ENCODE data around the gene NEK9. TPM values are rescaled to one million over a fixed set of nuclear protein-coding genes. Genes with fewer than 3 reads are reported as not detected.

Gene NEK9
- total RNA-seq, 1 donor from 2014 or later, result 25.9 TPM

DNA sequence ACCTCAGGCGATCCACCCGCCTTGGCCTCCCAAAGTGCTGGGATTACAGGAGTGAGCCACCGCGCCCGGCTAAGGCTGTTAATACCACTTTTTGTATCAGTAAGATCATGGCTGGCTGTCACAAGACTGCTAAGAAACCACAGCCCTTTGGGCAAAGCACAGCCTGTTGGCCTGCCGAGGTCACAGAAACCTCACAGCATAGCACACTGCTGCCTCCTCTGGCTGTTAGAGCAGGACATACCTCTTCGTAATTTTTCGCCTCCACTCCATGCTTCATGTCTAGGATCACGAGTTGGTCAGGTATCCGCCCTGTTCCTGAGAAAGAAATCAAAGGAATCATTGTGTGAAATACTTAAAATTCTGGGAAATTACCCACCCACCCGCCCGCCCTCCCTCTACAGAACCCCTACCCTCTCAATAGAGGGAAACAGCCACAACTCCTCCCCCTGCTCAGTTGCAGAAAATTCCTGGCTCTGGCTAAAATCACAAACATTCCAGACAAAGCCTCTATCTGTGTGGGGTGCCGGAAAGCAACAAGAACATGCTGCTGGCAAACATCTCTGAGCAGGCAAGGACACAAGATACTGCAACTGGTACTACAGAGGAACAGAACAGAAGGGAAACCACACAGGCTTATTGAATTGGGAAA, 20.7 kb upstream of the NEK9 start:
- Histone ChIP-seq H3K4me1 (peaks cover 10% of the 10 kb centered on the region), H3K4me2 (peak overlapping the region; percentile 34), H3K4me3 (no peak overlapping the region), H3K36me3 (peaks cover 7% of the 10 kb centered on the region), H3K79me2 (ENCODE audit: low read depth) (peaks cover 62% of the 10 kb centered on the region), H3F3A (ENCODE audit: low read depth) (no peaks in the 10 kb centered on the region), H4K20me1 (ENCODE audit: low read depth) (peaks cover 1% of the 10 kb centered on the region), H3K9me3 (ENCODE audit: low read depth) (no peaks in the 10 kb centered on the region), H3K27ac (peak overlapping the region; percentile 62), H2AFZ (replicated peaks) (no peak overlapping the region), H3K27me3 (no peaks in the 10 kb centered on the region), H3K9ac (no peak overlapping the region)
- no peak for TF ChIP-seq EZH2phosphoT487 (IDR thresholded peaks at IDR 0.05)
- TF ChIP-seq CTCF (IDR thresholded peaks at IDR 0.05), result peak; percentile 49
- TF ChIP-seq EZH2 (IDR thresholded peaks at IDR 0.05), result no peak
- no peaks in the 10 kb centered on the region for H3K9me3 Mint-ChIP-seq
- H3K4me3 Mint-ChIP-seq, result peak overlapping the region; percentile 52
- H3K27me3 Mint-ChIP-seq (ENCODE audit: insufficient read depth, low read depth), result no peaks in the 10 kb centered on the region
- peak; percentile 72 for DNase-seq (ENCODE audit: low spot score)
- H3K36me3 Mint-ChIP-seq, result peaks cover 19% of the 10 kb centered on the region
- peak overlapping the region; percentile 89 for H3K27ac Mint-ChIP-seq
- H3K4me1 Mint-ChIP-seq, result peaks cover 20% of the 10 kb centered on the region

GRCh38 chr14:75144944-75145343, 18.1 kb upstream of the NEK9 start:
- no peaks in the 10 kb centered on the region for H3K9me3 Mint-ChIP-seq
- peaks cover 15% of the 10 kb centered on the region for H3K36me3 Mint-ChIP-seq
- H3K27me3 Mint-ChIP-seq (ENCODE audit: insufficient read depth, low read depth), result no peaks in the 10 kb centered on the region
- Histone ChIP-seq H2AFZ (replicated peaks) (no peak overlapping the region), H3K4me1 (peaks cover 10% of the 10 kb centered on the region), H3K27me3 (no peaks in the 10 kb centered on the region), H3K36me3 (peaks cover 7% of the 10 kb centered on the region), H3K79me2 (ENCODE audit: low read depth) (peaks cover 65% of the 10 kb centered on the region), H3K27ac (no peak overlapping the region), H3K4me2 (no peak overlapping the region), H3K9me3 (ENCODE audit: low read depth) (no peaks in the 10 kb centered on the region), H3K4me3 (no peak overlapping the region), H4K20me1 (ENCODE audit: low read depth) (no peaks in the 10 kb centered on the region), H3K9ac (no peak overlapping the region), H3F3A (ENCODE audit: low read depth) (no peaks in the 10 kb centered on the region)
- no peak overlapping the region for H3K27ac Mint-ChIP-seq
- peaks cover 20% of the 10 kb centered on the region for H3K4me1 Mint-ChIP-seq
- DNase-seq (ENCODE audit: low spot score), result no peak
- TF ChIP-seq CTCF (IDR thresholded peaks at IDR 0.05), result no peak
- no peak for TF ChIP-seq EZH2 (IDR thresholded peaks at IDR 0.05)
- no peak for TF ChIP-seq EZH2phosphoT487 (IDR thresholded peaks at IDR 0.05)
- H3K4me3 Mint-ChIP-seq, result no peak overlapping the region

- Histone ChIP-seq H3K27ac (no peak overlapping the region), H4K20me1 (ENCODE audit: low read depth) (peaks cover 9% of the 10 kb centered on the region), H3K4me1 (peaks cover 10% of the 10 kb centered on the region)
These were observed 17.1 kb upstream of the NEK9 start for GRCh38 chr14:75143761-75144527.

More at GRCh38 chr14:75143761-75144527, 17.1 kb upstream of the NEK9 start:
- Histone ChIP-seq H3K4me2 (no peak overlapping the region), H3K36me3 (peaks cover 7% of the 10 kb centered on the region), H2AFZ (replicated peaks) (no peak overlapping the region), H3K79me2 (ENCODE audit: low read depth) (peaks cover 67% of the 10 kb centered on the region), H3K9me3 (ENCODE audit: low read depth) (no peaks in the 10 kb centered on the region), H3F3A (ENCODE audit: low read depth) (no peaks in the 10 kb centered on the region), H3K27me3 (no peaks in the 10 kb centered on the region), H3K9ac (peak overlapping the region; percentile 5), H3K4me3 (no peak overlapping the region)
- H3K4me3 Mint-ChIP-seq, result no peak overlapping the region
- no peak overlapping the region for H3K27ac Mint-ChIP-seq
- no peak for TF ChIP-seq CTCF (IDR thresholded peaks at IDR 0.05)
- no peak for TF ChIP-seq EZH2phosphoT487 (IDR thresholded peaks at IDR 0.05)
- no peak for TF ChIP-seq EZH2 (IDR thresholded peaks at IDR 0.05)
- DNase-seq (ENCODE audit: low spot score), result no peak
- H3K27me3 Mint-ChIP-seq (ENCODE audit: insufficient read depth, low read depth), result no peaks in the 10 kb centered on the region
- peaks cover 20% of the 10 kb centered on the region for H3K4me1 Mint-ChIP-seq
- peaks cover 14% of the 10 kb centered on the region for H3K36me3 Mint-ChIP-seq
- H3K9me3 Mint-ChIP-seq, result no peaks in the 10 kb centered on the region

All from neural progenitor cell (in vitro differentiated cells).